Measurements from ENCODE around the gene GFM1. TPM values are rescaled to one million over a fixed set of nuclear protein-coding genes. Genes with fewer than 3 reads are reported as not detected.

The GFM1 gene
- total RNA-seq, 4 donors from 2014 or later = 62.3 to 96.1 (median 66.1) TPM

- 96 to 97% methylated on average over 2 of the region's 2 CpGs for WGBS, 2 donors
- no peaks in the 10 kb centered on the region for H3K4me1 ChIP-seq
- intact Hi-C loops (cut with DNase I) = no loop called here
Measured at GRCh38 chr3:158651192-158651591, 6.9 kb downstream of the GFM1 start.

GRCh38 chr3:158652463-158652862, 8.1 kb downstream of the GFM1 start:
- intact Hi-C loops (cut with DNase I) = no loop called here
- H3K9me3 ChIP-seq = no peaks in the 10 kb centered on the region
- H3K27ac ChIP-seq = no peak overlapping the region
- peaks cover 30 to 62% of the 10 kb centered on the region in 2 donors for H3K36me3 ChIP-seq
- DNase-seq = no peak
- H3K27me3 ChIP-seq = no peaks in the 10 kb centered on the region
- TF ChIP-seq, protein P1, sequence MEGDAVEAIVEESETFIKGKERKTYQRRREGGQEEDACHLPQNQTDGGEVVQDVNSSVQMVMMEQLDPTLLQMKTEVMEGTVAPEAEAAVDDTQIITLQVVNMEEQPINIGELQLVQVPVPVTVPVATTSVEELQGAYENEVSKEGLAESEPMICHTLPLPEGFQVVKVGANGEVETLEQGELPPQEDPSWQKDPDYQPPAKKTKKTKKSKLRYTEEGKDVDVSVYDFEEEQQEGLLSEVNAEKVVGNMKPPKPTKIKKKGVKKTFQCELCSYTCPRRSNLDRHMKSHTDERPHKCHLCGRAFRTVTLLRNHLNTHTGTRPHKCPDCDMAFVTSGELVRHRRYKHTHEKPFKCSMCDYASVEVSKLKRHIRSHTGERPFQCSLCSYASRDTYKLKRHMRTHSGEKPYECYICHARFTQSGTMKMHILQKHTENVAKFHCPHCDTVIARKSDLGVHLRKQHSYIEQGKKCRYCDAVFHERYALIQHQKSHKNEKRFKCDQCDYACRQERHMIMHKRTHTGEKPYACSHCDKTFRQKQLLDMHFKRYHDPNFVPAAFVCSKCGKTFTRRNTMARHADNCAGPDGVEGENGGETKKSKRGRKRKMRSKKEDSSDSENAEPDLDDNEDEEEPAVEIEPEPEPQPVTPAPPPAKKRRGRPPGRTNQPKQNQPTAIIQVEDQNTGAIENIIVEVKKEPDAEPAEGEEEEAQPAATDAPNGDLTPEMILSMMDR (IDR thresholded peaks at IDR 0.05) = no peak
- TF ChIP-seq POLR2A (IDR thresholded peaks at IDR 0.05) = no peak
- WGBS, 2 donors = 90 to 94% methylated on average over 3 of the region's 3 CpGs
- H3K4me3 ChIP-seq (replicated peaks in 1 of 3) = no peak overlapping the region
- H3K4me1 ChIP-seq = no peaks in the 10 kb centered on the region

More at GRCh38 chr3:158651192-158651591, 6.9 kb downstream of the GFM1 start:
- no peak overlapping the region for H3K4me3 ChIP-seq (replicated peaks in 1 of 3)
- no peaks in the 10 kb centered on the region for H3K27me3 ChIP-seq
- H3K9me3 ChIP-seq = no peaks in the 10 kb centered on the region
- no peak overlapping the region for H3K27ac ChIP-seq
- no peak for DNase-seq
- peaks cover 24 to 59% of the 10 kb centered on the region in 2 donors for H3K36me3 ChIP-seq
- TF ChIP-seq, protein P1 (IDR thresholded peaks at IDR 0.05) = no peak
- TF ChIP-seq POLR2A (IDR thresholded peaks at IDR 0.05) = no peak

GRCh38 chr3:158658889-158659288, 14.6 kb downstream of the GFM1 start:
- TF ChIP-seq POLR2A (IDR thresholded peaks at IDR 0.05) = no peak
- TF ChIP-seq, protein P1 (IDR thresholded peaks at IDR 0.05) = no peak
- WGBS, 2 donors = 93 to 94% methylated on average over 7 of the region's 7 CpGs
- Histone ChIP-seq H3K27ac (no peak overlapping the region), H3K4me1 (no peaks in the 10 kb centered on the region), H3K36me3 (peaks cover 24 to 33% of the 10 kb centered on the region in 2 donors), H3K4me3 (replicated peaks in 1 of 3) (no peak overlapping the region), H3K27me3 (no peaks in the 10 kb centered on the region), H3K9me3 (no peaks in the 10 kb centered on the region)
- intact Hi-C loops (cut with DNase I) = no loop called here
- DNase-seq = no peak

DNA sequence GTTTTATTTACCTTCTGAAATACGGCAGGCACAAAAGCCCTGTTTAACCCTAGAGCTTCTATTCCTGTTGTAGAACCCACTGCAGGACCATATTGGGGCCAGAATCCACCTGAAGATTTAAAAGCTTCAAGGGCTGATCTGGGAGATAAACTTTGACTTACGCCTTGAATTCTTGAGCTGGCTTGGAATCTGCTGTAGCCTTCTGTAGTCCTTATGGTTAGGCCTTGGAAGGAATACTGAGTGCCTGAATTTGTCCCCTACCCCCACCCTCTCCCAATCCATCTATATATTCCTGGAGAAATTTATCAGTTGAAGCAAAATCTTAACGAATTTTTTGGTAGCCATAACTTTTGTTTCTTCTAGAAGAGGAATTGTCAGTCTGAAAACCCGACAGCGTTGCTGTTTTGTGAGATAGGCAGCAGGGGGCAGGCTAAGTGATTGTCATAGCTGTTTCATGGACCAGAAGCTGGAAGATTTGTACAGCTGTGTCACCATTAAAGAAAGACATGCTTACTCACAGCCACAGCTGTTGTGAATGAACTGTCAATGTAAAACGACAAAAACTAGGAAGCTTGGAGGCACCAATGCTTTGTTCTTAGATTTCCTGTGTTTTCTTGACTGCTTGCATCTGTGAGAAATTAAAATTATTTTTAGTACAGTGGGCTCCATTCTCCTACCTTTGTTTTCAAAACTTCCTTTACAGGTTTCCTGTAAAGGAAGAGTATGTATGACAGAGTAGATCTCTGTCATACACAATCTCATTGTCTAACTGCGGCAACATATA, 15.3 kb downstream of the GFM1 start:
- 47 to 53% methylated on average over 7 of the region's 7 CpGs for WGBS, 2 donors
- H3K9me3 ChIP-seq = no peaks in the 10 kb centered on the region
- peak; percentile 15 to 40 for DNase-seq
- H3K4me1 ChIP-seq = no peaks in the 10 kb centered on the region
- peak overlapping the region in 1 of 3 donors; percentile 6 for H3K27ac ChIP-seq
- H3K27me3 ChIP-seq = no peaks in the 10 kb centered on the region
- H3K36me3 ChIP-seq = peaks cover 18 to 27% of the 10 kb centered on the region in 2 donors
- H3K4me3 ChIP-seq (replicated peaks in 1 of 3) = no peak overlapping the region
- no peak for TF ChIP-seq POLR2A (IDR thresholded peaks at IDR 0.05)
- TF ChIP-seq, protein P1 (IDR thresholded peaks at IDR 0.05) = peak in 3 of 6 experiments; percentile 29 to 57 (median 31)
- intact Hi-C loops (cut with DNase I) = no loop called here

- 87 to 89% methylated on average over 4 of the region's 4 CpGs for WGBS, 2 donors
- no peak for DNase-seq
- Histone ChIP-seq H3K27me3 (no peaks in the 10 kb centered on the region), H3K4me1 (no peaks in the 10 kb centered on the region), H3K4me3 (replicated peaks in 1 of 3) (no peak overlapping the region), H3K36me3 (peaks cover 13 to 20% of the 10 kb centered on the region in 2 donors), H3K27ac (no peak overlapping the region), H3K9me3 (no peaks in the 10 kb centered on the region)
- intact Hi-C loops (cut with DNase I) = no loop called here
- no peak for TF ChIP-seq POLR2A (IDR thresholded peaks at IDR 0.05)
- TF ChIP-seq, protein P1 (IDR thresholded peaks at IDR 0.05) = no peak
Measured at GRCh38 chr3:158660711-158661110, 16.4 kb downstream of the GFM1 start.
